H9 (cell line): Measurements from ENCODE around the gene ZNF160. TPM values are rescaled to one million over a fixed set of nuclear protein-coding genes. Genes with fewer than 3 reads are reported as not detected.

Experiments used
- DNase-seq: peaks from one replicate; pipeline ENCODE4 v3.0.0-alpha.2; 2017
- H2AFZ ChIP-seq: one replicate; pipeline ENCODE4 v1.6.1; 2013; ENCODE audit warnings: mild to moderate bottlenecking, low read length, control low read depth, moderate library complexity
- H2AK5ac ChIP-seq: 2 replicates; pipeline ENCODE4 v1.6.1; 2013; ENCODE audit warnings: low read length, control low read depth, mixed read lengths; ENCODE audit not compliant: insufficient read length
- H2BK120ac ChIP-seq: one replicate; pipeline ENCODE4 v1.6.1; 2013; ENCODE audit warnings: low read depth, mild to moderate bottlenecking, low read length, control low read depth, inconsistent platforms; ENCODE audit not compliant: poor library complexity, severe bottlenecking
- H2BK12ac ChIP-seq: 2 replicates; pipeline ENCODE4 v1.6.1; 2013; ENCODE audit warnings: low read length, control low read depth, mixed read lengths, low read depth; ENCODE audit not compliant: insufficient read length
- H2BK15ac ChIP-seq: 2 replicates; pipeline ENCODE4 v1.6.1; 2013; ENCODE audit warnings: low read depth, low read length, control low read depth
- H2BK20ac ChIP-seq: one replicate; pipeline ENCODE4 v1.6.1; 2013; ENCODE audit warnings: low read depth, mild to moderate bottlenecking, low read length, control low read depth, inconsistent platforms; ENCODE audit not compliant: poor library complexity, severe bottlenecking
- H2BK5ac ChIP-seq: 2 replicates; pipeline ENCODE4 v1.6.1; 2013; ENCODE audit warnings: low read length, control low read depth, mixed read lengths; ENCODE audit not compliant: insufficient read length
- H3K14ac ChIP-seq: 2 replicates; pipeline ENCODE4 v1.6.1; 2013; ENCODE audit warnings: low read length, control low read depth; ENCODE audit not compliant: insufficient read depth
- H3K18ac ChIP-seq: 2 replicates; pipeline ENCODE4 v1.6.1; 2013; ENCODE audit warnings: low read depth, mild to moderate bottlenecking, mixed read lengths, low read length, control low read depth; ENCODE audit not compliant: insufficient read length
- H3K23ac ChIP-seq: 2 replicates; pipeline ENCODE4 v1.6.1; 2013; ENCODE audit warnings: low read length, control low read depth, mixed read lengths, low read depth; ENCODE audit not compliant: insufficient read length
- H3K23me2 ChIP-seq: 2 replicates; pipeline ENCODE4 v1.6.1; 2013; ENCODE audit warnings: low read depth, mild to moderate bottlenecking, mixed read lengths, low read length, control low read depth; ENCODE audit not compliant: insufficient read length, poor library complexity, severe bottlenecking
- H3K27ac ChIP-seq: 2 replicates; pipeline ENCODE4 v1.5.1; 2013; ENCODE audit warnings: low read length, control low read depth, mixed read lengths, low read depth; ENCODE audit not compliant: insufficient read length
- H3K27me3 ChIP-seq: 2 replicates; pipeline ENCODE4 v1.6.1; 2013; ENCODE audit warnings: low read length, control low read depth, inconsistent platforms; ENCODE audit not compliant: insufficient read depth
- H3K4ac ChIP-seq: 2 replicates; pipeline ENCODE4 v1.6.1; 2013; ENCODE audit warnings: low read depth, mild to moderate bottlenecking, control low read depth, inconsistent platforms, low read length, moderate library complexity
- H3K4me1 ChIP-seq: 2 replicates; pipeline ENCODE4 v1.6.1; 2013; ENCODE audit warnings: low read length, control low read depth, inconsistent platforms; ENCODE audit not compliant: insufficient read depth
- H3K4me2 ChIP-seq: 2 replicates; pipeline ENCODE4 v1.6.1; 2013; ENCODE audit warnings: low read length, control low read depth, mixed read lengths; ENCODE audit not compliant: insufficient read length, insufficient read depth
- H3K56ac ChIP-seq: 2 replicates; pipeline ENCODE4 v1.6.1; 2013; ENCODE audit warnings: low read depth, mild to moderate bottlenecking, mixed read lengths, low read length, control low read depth; ENCODE audit not compliant: insufficient read length
- H3K79me1 ChIP-seq: 2 replicates; pipeline ENCODE4 v1.6.1; 2013; ENCODE audit warnings: low read depth, mild to moderate bottlenecking, moderate library complexity, low read length, control low read depth, inconsistent platforms; ENCODE audit not compliant: insufficient read depth, poor library complexity, severe bottlenecking
- H3K79me2 ChIP-seq: 2 replicates; pipeline ENCODE4 v1.6.1; 2013; ENCODE audit warnings: low read length, control low read depth, inconsistent platforms; ENCODE audit not compliant: insufficient read depth
- H3K9ac ChIP-seq: 2 replicates; pipeline ENCODE4 v1.6.1; 2013; ENCODE audit warnings: low read length, control low read depth, mixed read lengths; ENCODE audit not compliant: insufficient read length; ENCODE audit errors: extremely low read depth
- H3K9me3 ChIP-seq: one replicate; pipeline ENCODE4 v1.6.1; 2013; ENCODE audit warnings: low read depth, low read length, inconsistent platforms; ENCODE audit not compliant: control insufficient read depth
- H3T11ph ChIP-seq: one replicate; pipeline ENCODE4 v1.6.1; 2013; ENCODE audit warnings: mild to moderate bottlenecking, low read length, control low read depth, inconsistent platforms
- H4K20me1 ChIP-seq: one replicate; pipeline ENCODE4 v1.6.1; 2013; ENCODE audit not compliant: control insufficient read depth, insufficient read length, insufficient read depth
- H4K5ac ChIP-seq: 2 replicates; pipeline ENCODE4 v1.6.1; 2013; ENCODE audit warnings: low read depth, mild to moderate bottlenecking, mixed read lengths, low read length, control low read depth; ENCODE audit not compliant: insufficient read length
- H4K8ac ChIP-seq: replicated peaks from 2 replicates; pipeline ENCODE4 v1.6.1; 2013; ENCODE audit warnings: low read length, control low read depth, mixed read lengths, low read depth; ENCODE audit not compliant: insufficient read length
- H4K91ac ChIP-seq: 2 replicates; pipeline ENCODE4 v1.6.1; 2013; ENCODE audit warnings: low read depth, mild to moderate bottlenecking, moderate library complexity, mixed read lengths, low read length, control low read depth; ENCODE audit not compliant: insufficient read length
- H3K27ac Mint-ChIP-seq, 3 experiments: 2 replicates in 2 of 3; 3 replicates in 1 of 3; pipeline ENCODE4 v1.8.0; 2020 to 2021; ENCODE audit warnings: mixed read lengths in 3 of 3, mild to moderate bottlenecking in 1 of 3, moderate library complexity in 1 of 3
- H3K27me3 Mint-ChIP-seq: 2 replicates; pipeline ENCODE4 v1.8.0; 2021; ENCODE audit warnings: low read depth, mild to moderate bottlenecking, moderate library complexity, mixed read lengths
- H3K36me3 Mint-ChIP-seq, 3 experiments: 2 replicates in 2 of 3; 3 replicates in 1 of 3; pipeline ENCODE4 v1.8.0; 2020 to 2021; ENCODE audit warnings: low read depth in 3 of 3, mixed read lengths in 3 of 3; ENCODE audit not compliant: insufficient read depth in 1 of 3
- H3K4me1 Mint-ChIP-seq, 2 experiments: 2 replicates each; pipeline ENCODE4 v1.8.0; 2020; ENCODE audit warnings: mixed read lengths in 2 of 2
- H3K4me3 Mint-ChIP-seq, 2 experiments: 2 replicates in 1 of 2; 3 replicates in 1 of 2; pipeline ENCODE4 v1.8.0; 2020 to 2021; ENCODE audit warnings: mild to moderate bottlenecking in 2 of 2, mixed read lengths in 2 of 2, moderate library complexity in 1 of 2
- H3K9me3 Mint-ChIP-seq, 2 experiments: 2 replicates in 1 of 2; 3 replicates in 1 of 2; pipeline ENCODE4 v1.8.0; 2020; ENCODE audit warnings: mild to moderate bottlenecking in 2 of 2, mixed read lengths in 2 of 2, moderate library complexity in 1 of 2
- WGBS: extraction: QIAGEN DNeasy Blood & Tissue Kit; methylation state at CpG from one replicate; pipeline ENCODE4 v1.1.7; 2013; ENCODE audit warnings: missing lambda C conversion rate, low lambda C conversion rate, mixed read lengths; ENCODE audit not compliant: insufficient read length; ENCODE audit errors: extremely low coverage; 5-methylcytosine and 5-hydroxymethylcytosine counted together
- total RNA-seq: library from RNA; stranded (reverse); gene quantifications from 2 replicates; pipeline ENCODE4 v1.2.1, GENCODE V29; 2021
- TF ChIP-seq, protein P1 (sequence below): fragments of 200-600 bp; sonication (generic); conservative IDR thresholded peaks from 3 replicates; pipeline ENCODE4 v1.8.0; 2021; ENCODE audit warnings: antibody characterized with exemption, mild to moderate bottlenecking

ZNF160 gene
- total RNA-seq, 1 experiment from 2014 or later, result 31.1 TPM

DNA sequence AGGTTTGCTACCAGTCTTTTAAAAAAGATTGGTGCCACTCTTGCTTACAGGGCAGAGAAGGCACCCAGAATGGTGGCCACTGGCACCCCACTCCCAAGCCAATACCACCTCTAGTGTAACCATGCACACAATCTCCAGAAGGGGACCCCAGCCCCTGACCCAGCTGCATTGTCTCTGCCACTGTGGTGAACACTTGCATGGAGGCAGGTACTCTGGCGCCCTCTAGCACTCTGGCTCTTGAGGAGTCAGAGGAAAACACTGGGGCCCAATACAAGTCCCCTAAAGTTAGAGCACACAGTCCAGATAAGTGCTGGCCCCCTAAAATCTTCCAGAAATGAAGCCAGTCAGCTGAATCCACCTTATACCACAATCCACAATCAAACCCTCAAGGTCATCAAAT, 83.5 kb downstream of the ZNF160 start:
- Histone ChIP-seq H3K56ac (no peak overlapping the region), H3K79me2 (no peaks in the 10 kb centered on the region), H3K4me2 (no peak overlapping the region), H2BK5ac (no peak overlapping the region), H2BK12ac (no peak overlapping the region), H3K23me2 (no peaks in the 10 kb centered on the region), H4K20me1 (no peaks in the 10 kb centered on the region), H4K8ac (no peak overlapping the region), H3K27ac (no peak overlapping the region), H4K5ac (no peak overlapping the region), H2BK120ac (no peak overlapping the region), H2AK5ac (no peak overlapping the region), H3K27me3 (no peaks in the 10 kb centered on the region), H2BK20ac (no peak overlapping the region), H2BK15ac (no peak overlapping the region), H3K14ac (no peak overlapping the region; the same call in 1 of the 2 replicates), H2AFZ (no peak overlapping the region), H3K23ac (no peak overlapping the region), H3T11ph (no peak overlapping the region), H3K18ac (no peak overlapping the region), H3K79me1 (no peaks in the 10 kb centered on the region), H3K9ac (no peak overlapping the region), H3K4ac (no peak overlapping the region), H3K9me3 (no peaks in the 10 kb centered on the region), H3K4me1 (no peaks in the 10 kb centered on the region), H4K91ac (no peak overlapping the region)
- WGBS, result no CpG with 5 or more reads among the region's 1 CpG
- DNase-seq, result peak; percentile 86
- H3K4me1 Mint-ChIP-seq, result peaks cover 5 to 8% of the 10 kb centered on the region in 2 experiments
- peaks cover 6% of the 10 kb centered on the region; the same call in 1 of the 2 replicates for H3K27me3 Mint-ChIP-seq
- TF ChIP-seq, protein P1, sequence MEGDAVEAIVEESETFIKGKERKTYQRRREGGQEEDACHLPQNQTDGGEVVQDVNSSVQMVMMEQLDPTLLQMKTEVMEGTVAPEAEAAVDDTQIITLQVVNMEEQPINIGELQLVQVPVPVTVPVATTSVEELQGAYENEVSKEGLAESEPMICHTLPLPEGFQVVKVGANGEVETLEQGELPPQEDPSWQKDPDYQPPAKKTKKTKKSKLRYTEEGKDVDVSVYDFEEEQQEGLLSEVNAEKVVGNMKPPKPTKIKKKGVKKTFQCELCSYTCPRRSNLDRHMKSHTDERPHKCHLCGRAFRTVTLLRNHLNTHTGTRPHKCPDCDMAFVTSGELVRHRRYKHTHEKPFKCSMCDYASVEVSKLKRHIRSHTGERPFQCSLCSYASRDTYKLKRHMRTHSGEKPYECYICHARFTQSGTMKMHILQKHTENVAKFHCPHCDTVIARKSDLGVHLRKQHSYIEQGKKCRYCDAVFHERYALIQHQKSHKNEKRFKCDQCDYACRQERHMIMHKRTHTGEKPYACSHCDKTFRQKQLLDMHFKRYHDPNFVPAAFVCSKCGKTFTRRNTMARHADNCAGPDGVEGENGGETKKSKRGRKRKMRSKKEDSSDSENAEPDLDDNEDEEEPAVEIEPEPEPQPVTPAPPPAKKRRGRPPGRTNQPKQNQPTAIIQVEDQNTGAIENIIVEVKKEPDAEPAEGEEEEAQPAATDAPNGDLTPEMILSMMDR, result peak; percentile 83
- H3K4me3 Mint-ChIP-seq, result no peak overlapping the region
- no peak overlapping the region for H3K27ac Mint-ChIP-seq
- H3K9me3 Mint-ChIP-seq, result peaks cover 3 to 5% of the 10 kb centered on the region in 2 experiments; a peak in 4 of 5 replicates
- no peaks in the 10 kb centered on the region; a peak in 1 of 7 replicates for H3K36me3 Mint-ChIP-seq

Other genes with a start within 250 kb of the ZNF160 start
- 34.0 and 34.7 TPM in 2 replicates for gene ZNF468, start 245.8 kb downstream of the ZNF160 start, total RNA-seq
- 20.2 and 26.1 TPM in 2 replicates for gene ZNF320, start 205.8 kb downstream of the ZNF160 start, total RNA-seq
- 12.1 and 13.4 TPM in 2 replicates for gene ZNF888, start 180.0 kb downstream of the ZNF160 start, total RNA-seq
- gene ZNF816, start 140.5 kb downstream of the ZNF160 start, total RNA-seq, result 14.0 and 15.1 TPM in 2 replicates
- not detected in 2 replicates for gene ERVV-1, start 89.5 kb downstream of the ZNF160 start, total RNA-seq
- not detected in 2 replicates for gene ERVV-2, start 58.7 kb downstream of the ZNF160 start, total RNA-seq
- gene ZNF415, start 29.5 kb upstream of the ZNF160 start, total RNA-seq, result 10.3 and 12.3 TPM in 2 replicates
- gene ZNF347, start 55.6 kb upstream of the ZNF160 start, total RNA-seq, result 17.8 and 18.8 TPM in 2 replicates
- 3.7 and 3.8 TPM in 2 replicates for gene ZNF665, start 89.9 kb upstream of the ZNF160 start, total RNA-seq
- gene ZNF677, start 151.5 kb upstream of the ZNF160 start, total RNA-seq, result 39.3 and 40.5 TPM in 2 replicates
- gene VN1R2, start 154.9 kb upstream of the ZNF160 start, total RNA-seq, result not detected in 2 replicates
- not detected in 2 replicates for gene VN1R4, start 164.3 kb upstream of the ZNF160 start, total RNA-seq
- gene ZNF845, start 230.3 kb upstream of the ZNF160 start, total RNA-seq, result 17.4 TPM in 2 replicates